NT2/D1 (cell line): Measurements from ENCODE around the gene PHLDA1.

ENCODE experiments used
- SUZ12 ChIP-seq: IDR thresholded peaks from 2 replicates; pipeline ENCODE4 v1.6.1; 2011; ENCODE audit not compliant: insufficient read length, insufficient read depth; ENCODE audit errors: extremely low read depth
- ZNF274 ChIP-seq: IDR thresholded peaks from 2 replicates; pipeline ENCODE4 v1.6.1; 2011; ENCODE audit warnings: mild to moderate bottlenecking, low read depth, low read length

DNA sequence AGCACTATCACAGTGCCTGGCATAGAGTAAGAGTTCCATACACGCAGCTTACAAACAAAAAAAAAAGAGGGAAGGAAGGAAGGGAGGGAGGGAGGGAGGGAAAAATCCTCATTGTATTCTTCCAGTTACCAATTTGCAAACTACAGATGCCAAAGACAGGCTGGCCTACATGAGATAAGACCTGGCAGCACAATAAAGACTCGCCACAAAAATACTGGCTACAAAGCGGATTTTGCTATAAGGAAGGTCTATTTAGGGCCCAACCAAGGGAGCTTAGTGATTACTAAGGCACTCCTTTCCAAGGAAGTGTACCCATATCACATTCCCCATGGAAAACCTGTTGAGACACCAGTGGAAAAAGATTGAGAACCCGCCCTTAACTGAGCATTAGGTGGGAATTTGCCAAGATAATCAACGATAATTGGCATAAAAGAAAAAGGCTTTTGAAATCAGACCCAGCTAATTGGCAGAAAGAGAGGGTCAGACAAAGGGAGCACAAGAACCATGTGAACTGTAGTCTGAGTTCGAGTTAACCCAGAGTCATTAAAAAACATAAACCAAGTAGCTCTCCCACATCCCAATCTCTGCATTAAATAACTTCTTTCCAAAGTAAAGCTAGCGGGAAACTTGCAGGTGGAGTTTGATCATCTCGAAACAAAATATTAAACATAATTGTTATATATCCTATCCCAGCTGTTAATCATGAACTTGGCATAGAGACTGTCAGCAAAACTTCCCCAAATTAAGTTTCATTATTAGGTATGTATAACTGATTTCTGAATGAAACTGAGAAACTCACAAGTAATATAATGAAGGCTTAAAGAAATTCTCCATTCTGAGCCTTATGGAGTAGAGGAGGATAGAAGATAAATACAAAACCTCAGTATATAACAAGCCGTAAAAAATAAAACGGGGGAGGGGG is 50.1 kb downstream of the PHLDA1 start:
- TF ChIP-seq ZNF274 (no peak), SUZ12 (no peak)
